ENCODE data around the gene TMPRSS11E.
"Not testable (repeated sequence)": the region's sequence is repeated elsewhere in the genome, so short reads cannot be mapped to it uniquely, and the experiment has no call there.

TMPRSS11E gene, protein sequence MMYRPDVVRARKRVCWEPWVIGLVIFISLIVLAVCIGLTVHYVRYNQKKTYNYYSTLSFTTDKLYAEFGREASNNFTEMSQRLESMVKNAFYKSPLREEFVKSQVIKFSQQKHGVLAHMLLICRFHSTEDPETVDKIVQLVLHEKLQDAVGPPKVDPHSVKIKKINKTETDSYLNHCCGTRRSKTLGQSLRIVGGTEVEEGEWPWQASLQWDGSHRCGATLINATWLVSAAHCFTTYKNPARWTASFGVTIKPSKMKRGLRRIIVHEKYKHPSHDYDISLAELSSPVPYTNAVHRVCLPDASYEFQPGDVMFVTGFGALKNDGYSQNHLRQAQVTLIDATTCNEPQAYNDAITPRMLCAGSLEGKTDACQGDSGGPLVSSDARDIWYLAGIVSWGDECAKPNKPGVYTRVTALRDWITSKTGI

DNA sequence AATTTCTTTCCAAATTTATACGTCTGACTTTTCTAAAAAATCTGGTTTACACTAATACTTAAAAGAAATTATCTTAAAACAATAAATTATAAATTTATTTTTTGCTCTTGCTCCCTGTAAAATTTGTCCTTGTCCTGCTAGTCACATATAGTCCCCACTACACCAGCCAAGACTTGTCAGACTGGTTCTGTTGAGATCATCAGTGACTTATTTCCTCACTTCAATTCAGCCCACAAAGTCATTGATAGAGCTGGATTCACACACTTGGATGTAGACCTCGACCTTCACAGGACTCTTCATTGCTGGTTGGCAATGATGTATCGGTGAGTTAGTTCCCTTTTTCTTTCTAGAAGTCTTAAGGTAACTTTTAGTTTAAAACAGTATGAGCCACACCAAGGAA, at the start of gene TMPRSS11E:
TSS of gene TMPRSS11E (plus strand) at position 263 of the 400 bp plus-strand sequence. CDS start at position 313, 50 bp downstream.
- DNase-seq (ENCODE audit: low read depth, low spot score), result no peak

DNA sequence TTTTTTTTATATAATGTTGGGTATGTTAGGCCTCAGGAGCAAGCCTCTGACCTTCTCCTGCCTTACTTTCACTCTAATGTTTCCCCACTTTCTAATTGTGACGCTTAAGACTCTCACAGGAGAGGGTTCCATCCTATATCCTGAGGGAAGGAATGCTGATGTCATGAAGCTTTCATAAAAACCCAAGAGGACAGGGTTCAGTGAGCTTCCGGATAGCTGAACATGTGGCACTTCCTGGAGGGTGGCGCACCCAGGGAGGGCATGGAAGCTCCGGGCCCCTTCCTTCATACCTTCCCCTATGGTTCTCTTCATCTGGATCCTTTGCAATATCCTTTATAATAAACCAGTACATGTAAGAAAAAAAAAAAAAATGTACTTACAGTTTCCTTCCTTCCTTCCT, 48.0 kb upstream of the TMPRSS11E start:
- no peak for DNase-seq (ENCODE audit: low read depth, low spot score)

GRCh38 chr4:68401231-68401630, 46.0 kb upstream of the TMPRSS11E start:
- no peak for DNase-seq (ENCODE audit: low read depth, low spot score)

- DNase-seq (ENCODE audit: low read depth, low spot score), result no peak
Measured at GRCh38 chr4:68404153-68404552, 43.1 kb upstream of the TMPRSS11E start.

DNA sequence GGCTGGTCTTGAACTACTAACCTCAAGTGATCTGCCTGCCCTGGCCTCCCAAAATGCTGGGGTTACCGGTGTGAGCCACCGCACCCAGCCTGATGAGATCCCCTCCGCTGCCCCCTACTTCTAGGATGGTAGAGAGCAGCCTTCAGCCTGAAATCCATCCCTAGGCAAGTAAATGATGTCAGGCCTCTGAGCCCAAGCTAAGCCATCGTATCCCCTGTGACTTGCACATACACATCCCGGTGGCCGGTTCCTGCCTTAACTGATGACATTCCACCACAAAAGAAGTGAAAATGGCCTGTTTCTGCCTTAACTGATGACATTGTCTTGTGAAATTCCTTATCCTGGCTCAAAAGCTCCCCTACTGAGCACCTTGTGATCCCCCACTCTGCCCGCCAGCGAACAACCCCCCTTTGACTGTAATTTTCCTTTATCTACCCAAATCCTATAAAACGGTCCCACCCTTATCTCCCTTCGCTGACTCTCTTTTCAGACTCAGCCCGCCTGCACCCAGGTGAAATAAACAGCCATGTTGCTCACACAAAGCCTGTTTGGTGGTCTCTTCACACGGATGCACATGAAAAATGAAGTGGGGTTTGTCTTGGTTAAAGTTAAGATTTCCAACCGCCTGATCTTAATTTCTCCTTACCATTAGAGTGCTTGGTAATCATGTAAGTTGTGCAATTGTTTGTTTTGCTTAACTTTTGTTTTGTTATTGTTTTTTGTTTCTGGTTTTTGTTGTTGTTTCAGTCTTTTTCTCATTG, 41.4 kb upstream of the TMPRSS11E start:
- not testable (repeated sequence) for DNase-seq (ENCODE audit: low read depth, low spot score)

DNA sequence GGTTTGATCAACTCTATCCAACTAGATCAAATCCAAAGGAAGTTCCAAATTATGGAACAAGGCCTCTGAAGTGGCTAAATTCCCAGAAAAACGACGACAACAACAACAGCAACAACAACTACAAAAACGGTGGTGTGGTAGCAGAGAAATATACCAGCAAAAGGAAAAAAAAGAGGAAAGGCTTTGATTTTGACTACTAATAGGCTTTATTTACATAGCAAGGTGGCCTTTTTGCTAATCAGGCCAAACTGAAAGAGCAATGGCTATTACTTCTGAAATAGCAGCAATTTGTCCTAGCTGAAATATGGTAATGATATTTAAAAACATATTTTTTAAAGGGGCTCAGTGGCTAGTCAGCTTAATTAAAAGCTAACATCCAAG, 40.8 kb upstream of the TMPRSS11E start:
- no peak for DNase-seq (ENCODE audit: low read depth, low spot score)

GRCh38 chr4:68407015-68407867, 40.0 kb upstream of the TMPRSS11E start:
- not testable (repeated sequence) for DNase-seq (ENCODE audit: low read depth, low spot score)

- no peak for DNase-seq (ENCODE audit: low read depth, low spot score)
Measured at GRCh38 chr4:68407868-68408190, 39.4 kb upstream of the TMPRSS11E start.

DNA sequence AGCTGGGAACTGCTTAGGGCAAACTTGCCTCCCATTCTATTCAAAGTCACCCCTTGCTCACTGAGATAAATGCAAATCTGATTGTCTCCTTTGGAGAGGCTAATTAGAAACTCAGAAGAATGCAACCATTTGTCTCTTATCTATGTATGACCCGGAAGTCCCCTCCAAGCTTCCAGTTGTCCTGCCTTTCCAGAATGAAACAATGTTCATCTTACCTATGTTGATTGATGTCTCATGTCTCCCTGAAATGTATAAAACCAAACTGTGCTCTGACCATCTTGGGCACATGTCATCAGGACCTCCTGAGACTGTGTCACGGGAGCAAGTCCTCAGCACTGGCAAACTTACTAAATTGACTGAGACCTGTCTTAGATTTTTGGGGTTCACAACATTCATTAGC, 37.1 kb upstream of the TMPRSS11E start:
- no peak for DNase-seq (ENCODE audit: low read depth, low spot score)

- DNase-seq (ENCODE audit: low read depth, low spot score), result no peak
Measured at GRCh38 chr4:68410643-68411042, 36.6 kb upstream of the TMPRSS11E start.

DNA sequence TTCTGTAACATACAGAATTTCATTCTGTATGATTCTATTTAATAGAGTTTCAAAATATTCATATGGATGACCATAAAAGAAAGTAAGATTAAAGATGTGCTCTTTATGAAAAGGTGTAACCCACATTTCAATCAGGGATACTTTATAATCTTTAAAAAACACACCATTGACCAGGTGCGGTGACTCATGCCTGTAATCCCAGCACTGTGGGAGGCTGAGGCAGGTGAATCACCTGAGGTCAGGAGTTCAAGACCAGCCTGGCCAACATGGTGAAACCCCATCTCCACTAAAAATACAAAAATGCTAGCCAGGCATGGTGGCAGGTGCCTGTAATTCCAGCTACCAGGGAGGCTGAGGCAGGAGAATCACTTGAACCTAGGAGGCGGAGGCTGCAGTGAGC, 35.2 kb upstream of the TMPRSS11E start:
- DNase-seq (ENCODE audit: low read depth, low spot score), result not testable (repeated sequence)

DNA sequence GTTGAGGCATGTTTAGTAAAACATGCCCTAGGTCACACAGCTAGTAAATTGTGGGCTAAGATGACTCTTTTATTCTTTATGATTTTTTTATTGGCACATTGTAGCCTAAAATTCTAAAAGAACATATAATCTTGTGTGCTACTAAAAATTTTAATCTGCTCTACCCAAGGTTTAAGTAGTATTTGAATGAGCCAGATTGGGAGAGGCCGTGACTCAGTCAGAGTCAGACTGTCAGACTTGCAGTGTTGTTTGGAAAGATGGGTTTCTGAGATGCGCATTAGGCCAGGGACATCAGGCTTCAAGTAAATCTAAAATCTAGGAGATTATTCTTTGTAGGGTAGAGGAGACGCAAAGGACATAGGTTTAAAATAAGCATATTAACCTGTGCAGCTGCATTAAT, 30.7 kb upstream of the TMPRSS11E start:
- DNase-seq (ENCODE audit: low read depth, low spot score), result no peak

DNA sequence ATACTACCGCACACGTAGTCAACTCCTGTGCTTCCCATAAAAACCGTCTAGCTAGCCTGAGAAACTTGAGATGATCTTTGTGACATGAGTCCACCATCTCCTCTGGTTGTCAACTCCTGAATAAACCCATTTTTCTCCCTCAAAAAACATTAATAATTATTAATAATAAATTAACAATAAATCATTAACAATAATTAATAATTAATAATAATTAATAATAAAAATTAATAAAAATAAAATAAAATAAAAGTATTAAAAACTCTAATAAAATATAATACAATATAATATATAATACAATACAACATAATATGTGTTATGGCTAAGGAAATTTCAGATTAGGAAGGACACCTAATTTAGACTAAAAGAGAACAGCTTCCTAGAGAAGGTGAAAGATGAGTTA, 20.7 kb upstream of the TMPRSS11E start:
- no peak for DNase-seq (ENCODE audit: low read depth, low spot score)

GRCh38 chr4:68430337-68430736, 16.9 kb upstream of the TMPRSS11E start:
- no peak for DNase-seq (ENCODE audit: low read depth, low spot score)

DNA sequence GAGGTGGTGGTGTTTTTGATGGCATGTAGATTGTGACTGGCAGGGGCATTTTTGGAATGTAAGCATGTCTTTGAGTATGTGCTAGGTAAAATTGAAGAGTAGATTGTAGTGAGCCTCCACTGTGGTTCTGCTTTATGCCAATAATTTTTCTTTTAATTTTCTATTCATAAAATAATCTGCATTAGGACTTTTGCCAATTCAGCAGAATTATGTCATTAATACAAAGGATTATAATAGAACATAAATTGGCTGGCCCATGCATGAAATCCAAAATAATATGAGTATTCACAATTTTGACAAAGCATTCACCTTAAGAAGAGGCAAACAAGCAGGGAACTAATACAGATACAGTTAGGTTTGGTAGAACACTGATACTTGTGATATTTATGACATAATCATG, 14.9 kb upstream of the TMPRSS11E start:
- no peak for DNase-seq (ENCODE audit: low read depth, low spot score)

GRCh38 chr4:68433582-68433981, 13.7 kb upstream of the TMPRSS11E start:
- DNase-seq (ENCODE audit: low read depth, low spot score), result no peak

DNA sequence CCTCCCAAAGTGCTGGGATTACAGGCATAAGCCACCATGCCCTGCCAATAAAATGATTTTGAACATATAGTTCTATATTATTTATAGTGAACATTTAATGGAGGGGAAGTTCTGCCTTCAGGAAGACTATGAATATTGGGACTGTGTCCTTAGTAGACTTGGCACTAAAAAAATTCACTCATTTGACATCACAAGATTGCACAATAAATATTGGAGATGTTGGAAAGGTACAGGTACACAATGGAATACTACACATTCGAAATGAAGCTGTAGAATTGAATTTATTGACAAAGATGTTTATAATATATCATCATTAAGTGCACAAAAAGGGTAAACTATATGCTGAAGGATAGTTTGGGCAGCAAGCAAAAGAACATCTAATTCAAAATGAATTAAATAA, 13.0 kb upstream of the TMPRSS11E start:
- DNase-seq (ENCODE audit: low read depth, low spot score), result no peak

DNA sequence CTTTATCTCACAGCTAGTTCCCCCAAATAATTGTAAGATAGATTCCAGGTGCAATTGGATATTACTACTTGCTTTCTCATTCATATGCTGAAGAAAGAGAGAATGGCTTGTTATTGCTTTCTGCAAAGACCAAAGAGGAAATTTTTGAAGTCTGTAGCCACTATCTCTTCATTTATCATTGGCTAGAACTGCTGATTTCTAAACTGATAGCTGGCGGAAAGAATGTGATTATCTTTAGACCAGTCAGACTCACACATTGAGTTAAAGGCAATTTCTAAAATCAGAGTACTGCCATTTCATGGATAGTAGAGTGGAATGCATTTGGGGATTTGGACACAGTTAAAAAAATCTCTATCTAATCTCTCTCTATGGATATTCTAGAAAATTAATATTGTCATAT, 12.4 kb upstream of the TMPRSS11E start:
- DNase-seq (ENCODE audit: low read depth, low spot score), result no peak

DNA sequence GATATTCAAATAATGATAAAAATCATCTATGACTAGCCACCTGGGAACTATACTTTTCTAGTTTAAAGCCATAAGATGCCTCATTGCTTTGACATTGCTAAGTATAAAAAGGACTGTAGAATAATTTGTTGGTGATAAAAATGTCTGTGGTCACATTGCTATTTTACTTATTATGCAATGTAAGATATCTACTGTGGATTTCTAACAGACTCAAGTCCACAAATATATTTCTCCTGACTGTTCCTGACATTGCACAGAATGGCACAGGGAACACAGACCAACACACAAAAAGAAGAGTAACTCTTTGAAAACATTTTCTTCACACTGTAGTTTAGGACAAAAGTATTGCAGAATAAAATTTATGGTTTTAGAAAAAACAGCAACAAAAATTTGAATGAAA, 2.2 kb upstream of the TMPRSS11E start:
- DNase-seq (ENCODE audit: low read depth, low spot score), result no peak

GRCh38 chr4:68451246-68452211, 4.3 kb downstream of the TMPRSS11E start:
- DNase-seq (ENCODE audit: low read depth, low spot score), result no peak

GRCh38 chr4:68460085-68460484, 12.8 kb downstream of the TMPRSS11E start:
- no peak for DNase-seq (ENCODE audit: low read depth, low spot score)
